Spleen (tissue), 11 donors: ENCODE results near the gene RAD51. TPM values are rescaled to one million over a fixed set of nuclear protein-coding genes. Genes with fewer than 3 reads are reported as not detected.

Experiments used
- DNase-seq: peaks from one replicate; pipeline ENCODE4 v3.0.0-alpha.2; 2020
- H3K27ac ChIP-seq, 8 donors: fragments of 200-600 bp; sonication (generic) in 7 of 8; 1 replicate in 4 of 8; 2 replicates in 4 of 8; pipeline versions ENCODE4 v1.5.0 to v1.8.0; 2016 to 2021; ENCODE audit warnings: inconsistent platforms in 4 of 8, mild to moderate bottlenecking in 4 of 8, moderate library complexity in 1 of 8
- H3K27me3 ChIP-seq, 7 donors: fragments of 200-600 bp; sonication (generic) in 6 of 7; replicated peaks in 1 of 7; 1 replicate in 4 of 7; 2 replicates in 3 of 7; pipeline versions ENCODE4 v1.5.0 to v1.8.0; 2016 to 2021; ENCODE audit warnings: inconsistent platforms in 3 of 7, mild to moderate bottlenecking in 1 of 7
- H3K36me3 ChIP-seq, 6 donors: fragments of 200-600 bp; sonication (generic) in 5 of 6; 1 replicate in 4 of 6; 2 replicates in 2 of 6; pipeline versions ENCODE4 v1.5.0 to v1.8.0; 2016 to 2021; ENCODE audit warnings: inconsistent platforms in 2 of 6
- H3K4me1 ChIP-seq, 6 donors: fragments of 200-600 bp; sonication (generic) in 5 of 6; 1 replicate in 3 of 6; 2 replicates in 3 of 6; pipeline versions ENCODE4 v1.5.0 to v1.8.0; 2016 to 2021; ENCODE audit warnings: inconsistent platforms in 3 of 6
- H3K4me3 ChIP-seq, 8 donors: fragments of 200-600 bp; sonication (generic) in 7 of 8; 1 replicate in 4 of 8; 2 replicates in 4 of 8; pipeline versions ENCODE4 v1.5.0 to v1.8.0; 2016 to 2021; ENCODE audit warnings: inconsistent platforms in 4 of 8, mild to moderate bottlenecking in 4 of 8, moderate library complexity in 2 of 8
- H3K9me3 ChIP-seq, 8 donors: fragments of 200-600 bp; sonication (generic) in 7 of 8; 1 replicate in 4 of 8; 2 replicates in 4 of 8; pipeline versions ENCODE4 v1.5.0 to v1.8.0; 2016 to 2021; ENCODE audit warnings: inconsistent platforms in 4 of 8
- CTCF ChIP-seq, 11 experiments: fragments of 200-600 bp in 7 of 11; fragments of 450-650 bp in 4 of 11; sonication (generic) in 4 of 11; IDR thresholded peaks in 8 of 11; conservative IDR thresholded peaks in 3 of 11; 1 replicate in 7 of 11; 2 replicates in 4 of 11; pipeline versions ENCODE4 v1.4.0 to v1.8.0; 2016 to 2021; ENCODE audit warnings: antibody characterized with exemption in 11 of 11, inconsistent platforms in 4 of 11, mild to moderate bottlenecking in 1 of 11
- POLR2A ChIP-seq, 3 donors: fragments of 450-650 bp; IDR thresholded peaks; one replicate each; pipeline ENCODE4 v1.5.1; 2017; ENCODE audit warnings: antibody characterized with exemption in 3 of 3, mild to moderate bottlenecking in 1 of 3
- POLR2AphosphoS5 ChIP-seq, 3 donors: sonication (generic); formaldehyde crosslinking; IDR thresholded peaks; one replicate each; pipeline ENCODE4 v1.5.1; 2017; ENCODE audit warnings: antibody characterized with exemption in 3 of 3
- WGBS, 5 donors: extraction: QIAGEN DNeasy Blood & Tissue Kit in 3 of 5; methylation state at CpG; one replicate each; pipeline versions ENCODE4 v1.1.5 to v1.1.7; 2013 to 2018; 5-methylcytosine and 5-hydroxymethylcytosine counted together
- intact Hi-C: fragments of 100-400 bp; cut with DNase I; formaldehyde crosslinking; loops from one replicate; pipeline ENCODE4 v1.15.0; 2023; ENCODE audit warnings: low total_unique reads
- polyA plus RNA-seq, 3 donors: library from polyadenylated mRNA; stranded (reverse); fragments of 200-250 nt; gene quantifications; one replicate each; pipeline ENCODE4 v1.2.1, GENCODE V29; 2013
- total RNA-seq, 7 donors: library from RNA; depleted of rRNA in 3 of 7; stranded (reverse); fragments of >200 nt in 3 of 7; fragmentation: NEBNext Ultra II Directional in 4 of 7; extraction: Animal tissue kit (Norgen Biotek cat#: 25700) in 4 of 7; gene quantifications; one replicate each; pipeline versions ENCODE4 v1.1.0 to v1.2.1, GENCODE V29; 2016 to 2021
- donor health status: healthy with polysubstance abuse.
- donor health status: DM: no; HTN: no; CAD: no; lungs with moderate emphysema.
- donor health status: DM: no; HTN: no; CAD: no.
- donor health status: Bipolar disorder and iron deficiency.
- donor health status: healthy.
- donor health status: DM: no; HTN: no; CAD: no.
- donor health status: DM: yes; HTN: yes; CAD: no.

RAD51 gene
- total and polyA plus RNA-seq, 10 donors, result 0.43 to 5.5 (median 2.5) TPM

GRCh38 chr15:40751745-40752144 is 56.8 kb downstream of the RAD51 start:
- Histone ChIP-seq H3K9me3 (no peaks in the 10 kb centered on the region), H3K36me3 (peaks cover 3 to 62% (median 33%) of the 10 kb centered on the region in 6 donors), H3K4me1 (peaks cover 16 to 57% (median 32%) of the 10 kb centered on the region in 6 donors), H3K27ac (no peak overlapping the region), H3K27me3 (no peaks in the 10 kb centered on the region), H3K4me3 (no peak overlapping the region)
- TF ChIP-seq POLR2AphosphoS5 (IDR thresholded peaks at IDR 0.05), result no peak
- no peak for TF ChIP-seq POLR2A (IDR thresholded peaks at IDR 0.05)
- WGBS, 5 donors, result 94 to 96% (median 95%) methylated on average over 5 to 12 of the region's 12 CpGs
- intact Hi-C loops, result no loop called here
- no peak for DNase-seq

GRCh38 chr15:40754574-40754882 is 59.6 kb downstream of the RAD51 start:
- H3K4me1 ChIP-seq, result peaks cover 16 to 43% (median 32%) of the 10 kb centered on the region in 6 donors
- no peaks in the 10 kb centered on the region for H3K27me3 ChIP-seq
- peaks cover 3 to 35% (median 21%) of the 10 kb centered on the region in 6 donors for H3K36me3 ChIP-seq
- H3K27ac ChIP-seq, result peak overlapping the region; percentile 70 to 90 (median 82)
- DNase-seq, result peak; percentile 89
- no peaks in the 10 kb centered on the region for H3K9me3 ChIP-seq
- WGBS, 5 donors, result 0 to 1% (median 0%) methylated on average over 5 to 22 of the region's 22 CpGs
- intact Hi-C loops, result no loop called here
- TF ChIP-seq CTCF (IDR thresholded peaks at IDR 0.05 in 8 of 11, conservative IDR thresholded peaks at IDR 0.05 in 3 of 11) (no peak), POLR2A (IDR thresholded peaks at IDR 0.05) (no peak), POLR2AphosphoS5 (IDR thresholded peaks at IDR 0.05) (no peak)
- peak overlapping the region; percentile 82 to 96 (median 89) for H3K4me3 ChIP-seq

- 1 to 2% (median 1%) methylated on average over 44 to 66 of the region's 66 CpGs for WGBS, 5 donors
- Histone ChIP-seq H3K36me3 (peaks cover 3 to 29% (median 18%) of the 10 kb centered on the region in 6 donors), H3K27ac (peak within 1 kb of the TSS; percentile 78 to 90 (median 84)), H3K4me1 (peaks cover 16 to 43% (median 32%) of the 10 kb centered on the region in 6 donors), H3K27me3 (no peaks in the 10 kb centered on the region), H3K4me3 (peak within 1 kb of the TSS; percentile 82 to 96 (median 89)), H3K9me3 (no peaks in the 10 kb centered on the region)
- intact Hi-C loops, result no loop called here
- DNase-seq, result peak; percentile 99
- TF ChIP-seq CTCF (IDR thresholded peaks at IDR 0.05 in 8 of 11, conservative IDR thresholded peaks at IDR 0.05 in 3 of 11), result peak in 8 of 11 experiments; percentile 13 to 52 (median 27)
- peak; percentile 88 to 96 (median 92) for TF ChIP-seq POLR2AphosphoS5 (IDR thresholded peaks at IDR 0.05)
- peak in 1 of 3 donors; percentile 95 for TF ChIP-seq POLR2A (IDR thresholded peaks at IDR 0.05)
These were observed 60.2 kb downstream of the RAD51 start, which contains the start of gene RMDN3 for GRCh38 chr15:40754883-40755811. RMDN3 (minus strand) TSS chr15:40755254; CDS start chr15:40754783, 471 bp downstream.

GRCh38 chr15:40755812-40756208 is 60.8 kb downstream of the RAD51 start:
- Histone ChIP-seq H3K9me3 (no peaks in the 10 kb centered on the region), H3K27me3 (no peaks in the 10 kb centered on the region), H3K4me3 (peak overlapping the region in 7 of 8 donors; percentile 82 to 96 (median 87)), H3K27ac (peak overlapping the region; percentile 78 to 90 (median 84)), H3K36me3 (peaks cover 3 to 22% (median 13%) of the 10 kb centered on the region in 6 donors), H3K4me1 (peaks cover 16 to 43% (median 32%) of the 10 kb centered on the region in 6 donors)
- intact Hi-C loops, result no loop called here
- TF ChIP-seq POLR2AphosphoS5 (IDR thresholded peaks at IDR 0.05) (no peak), CTCF (IDR thresholded peaks at IDR 0.05 in 8 of 11, conservative IDR thresholded peaks at IDR 0.05 in 3 of 11) (no peak), POLR2A (IDR thresholded peaks at IDR 0.05) (no peak)
- DNase-seq, result peak; percentile 74
- 65 to 73% (median 72%) methylated on average over 10 of the region's 10 CpGs for WGBS, 5 donors
